LHCN-M2 (cell line): ENCODE data around the gene EZH2. TPM values are rescaled to one million over a fixed set of nuclear protein-coding genes. Genes with fewer than 3 reads are reported as not detected.
A peak's percentile ranks its signal among the peaks of the same experiment; 100 is the strongest.

Experiments
- DNase-seq: peaks from one replicate; pipeline ENCODE4 v3.0.0-alpha.2; 2012; ENCODE audit warnings: low read depth
- total RNA-seq: library from RNA; depleted of rRNA; stranded (reverse); fragments of >200 nt; gene quantifications from 2 replicates; pipeline ENCODE4 v1.2.3, GENCODE V29; 2014

EZH2 gene
- total RNA-seq, 1 experiment from 2014 or later: 52.9 TPM

DNA sequence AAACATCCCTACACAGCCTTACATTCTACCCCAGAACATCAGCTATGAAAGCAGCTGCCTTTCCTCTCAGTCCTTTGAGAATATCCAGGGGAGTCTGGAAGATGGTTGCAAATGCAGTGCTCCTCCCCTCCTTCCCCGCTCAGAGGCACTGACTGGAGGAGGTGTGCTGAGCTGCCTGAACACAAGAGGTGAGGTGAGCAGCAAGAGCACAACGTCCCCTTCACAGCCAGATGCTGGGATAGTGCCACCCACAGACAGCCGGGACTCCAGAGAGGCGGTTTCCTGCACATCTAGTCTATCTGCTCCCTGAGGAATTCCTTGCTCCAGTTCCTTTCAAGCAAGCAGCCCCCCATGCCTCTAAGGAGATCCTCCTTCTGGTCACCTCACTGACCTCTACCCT lies 74.2 kb downstream of the EZH2 start:
- DNase-seq: no peak

DNA sequence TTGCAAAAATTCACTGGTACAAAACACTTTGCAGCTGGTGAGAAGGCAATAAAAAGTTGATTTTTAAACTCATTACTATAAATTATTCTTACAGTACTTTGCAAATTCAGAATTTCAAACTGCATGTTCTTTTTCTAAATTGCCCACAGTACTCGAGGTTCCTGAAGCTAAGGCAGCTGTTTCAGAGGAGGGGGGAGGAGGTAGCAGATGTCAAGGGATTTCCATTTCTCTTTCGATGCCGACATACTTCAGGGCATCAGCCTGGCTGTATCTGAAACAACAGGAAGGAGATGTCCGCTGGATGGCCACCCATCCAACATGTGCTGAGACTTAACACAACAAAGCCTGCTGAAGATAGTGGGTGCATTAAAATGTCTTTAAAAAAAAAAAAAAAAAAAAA lies 76.7 kb downstream of the EZH2 start:
- peak; percentile 64 for DNase-seq

DNA sequence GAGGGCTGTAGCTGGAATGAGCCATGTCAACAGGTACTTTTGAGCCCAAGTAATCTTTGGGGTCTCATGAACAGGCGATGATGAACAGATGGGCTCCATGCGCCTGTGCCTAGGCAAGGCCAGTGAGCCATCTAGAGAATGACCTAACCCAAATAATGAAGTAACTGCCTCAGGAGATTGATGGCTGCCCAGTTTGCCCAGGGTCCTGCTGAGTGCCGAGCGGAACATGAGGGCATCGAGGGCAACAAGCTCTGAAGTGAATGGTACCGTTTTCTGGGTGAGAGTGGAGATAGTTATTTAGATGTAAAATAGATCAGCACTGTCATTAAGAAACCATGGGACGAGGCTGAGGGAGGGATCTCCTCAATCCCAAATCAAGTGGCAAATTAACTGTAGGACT lies 77.9 kb downstream of the EZH2 start:
- no peak for DNase-seq

DNA sequence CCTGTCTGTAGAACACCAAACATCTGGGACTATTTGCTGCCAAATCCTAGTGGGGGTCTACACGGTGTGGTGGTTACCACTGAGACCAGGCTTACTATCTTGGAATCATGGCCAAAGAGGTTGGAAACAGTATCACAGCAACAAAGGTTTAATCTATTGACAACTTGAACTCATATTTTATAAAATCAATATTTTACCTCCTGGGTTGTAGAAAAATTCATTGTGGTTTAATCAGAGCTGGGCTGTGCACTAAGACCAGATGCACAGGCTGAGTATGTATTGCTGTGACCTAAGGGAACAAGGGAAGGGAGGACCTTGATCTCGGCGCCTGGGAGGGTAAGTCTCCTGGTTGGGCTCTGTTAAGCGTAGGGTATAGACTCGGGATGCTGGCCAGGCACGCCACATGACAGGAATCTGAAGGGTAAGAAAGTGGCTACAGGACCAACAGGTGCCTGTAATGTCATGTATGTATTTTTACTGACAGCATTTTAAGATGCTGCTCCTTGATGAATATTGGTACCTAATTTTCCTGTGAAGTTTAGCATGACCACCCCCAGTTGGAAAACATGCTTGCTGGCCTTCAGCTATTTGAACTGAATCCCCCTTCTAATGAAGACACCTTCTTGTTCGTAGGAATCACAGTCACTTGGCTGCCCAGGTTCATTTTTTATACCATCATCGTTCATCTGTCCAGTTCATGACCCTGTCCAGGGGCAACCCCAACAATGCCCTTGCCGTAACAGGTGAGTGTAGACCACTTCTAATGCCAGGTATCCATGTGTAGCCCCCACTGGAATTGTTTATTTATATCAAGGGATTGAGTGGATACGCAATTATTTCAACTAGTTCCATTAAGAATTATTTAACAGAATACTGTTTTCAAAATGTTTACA lies 79.5 kb downstream of the EZH2 start:
- no peak for DNase-seq

DNA sequence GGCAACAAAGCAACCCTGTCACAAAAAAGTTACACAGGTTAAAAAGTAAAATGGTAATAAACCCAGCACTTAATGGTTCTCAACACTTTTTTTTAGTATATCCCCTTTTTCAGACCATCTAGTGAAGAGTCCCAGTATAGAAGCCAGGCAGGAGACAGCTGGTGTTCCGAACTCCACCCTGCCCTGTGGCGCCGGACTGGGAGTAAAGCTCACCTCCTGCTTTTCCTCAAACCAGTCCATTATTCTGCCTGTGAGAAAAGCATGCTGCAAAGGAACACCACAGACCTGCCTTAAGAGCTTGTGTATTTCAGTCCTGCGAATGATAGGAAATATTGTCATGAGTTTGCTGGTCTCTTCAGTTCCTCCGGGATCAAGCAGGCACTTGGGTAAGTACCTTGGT lies 81.0 kb downstream of the EZH2 start:
- no peak for DNase-seq

GRCh38 chr7:148802101-148802493 lies 82.0 kb downstream of the EZH2 start:
- DNase-seq: no peak

- DNase-seq: no peak
Measured at GRCh38 chr7:148800677-148801076, 83.4 kb downstream of the EZH2 start.

- no peak for DNase-seq
Measured at GRCh38 chr7:148799893-148800555, 84.1 kb downstream of the EZH2 start.

DNA sequence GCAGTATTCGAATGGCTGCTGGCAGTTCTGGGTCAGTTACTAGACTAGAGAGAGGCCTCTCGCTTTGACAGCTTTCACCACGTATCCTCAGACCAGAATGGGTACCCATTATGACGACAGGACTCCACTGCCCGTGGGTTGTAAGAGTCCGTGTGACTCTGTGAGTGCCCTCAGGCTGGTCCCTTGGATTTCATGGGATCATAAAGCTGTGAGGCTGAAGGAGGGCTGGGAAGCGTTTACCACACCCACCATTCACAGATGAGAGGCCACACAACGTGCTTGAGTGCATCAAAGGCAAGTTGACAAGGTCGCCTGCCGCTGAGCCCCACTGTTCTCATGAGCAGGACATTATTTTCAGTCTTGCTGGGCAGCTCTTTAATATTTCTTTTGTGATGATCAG lies 87.2 kb downstream of the EZH2 start:
- DNase-seq: no peak

- no peak for DNase-seq
Measured at GRCh38 chr7:148794476-148794875, 89.6 kb downstream of the EZH2 start.

DNA sequence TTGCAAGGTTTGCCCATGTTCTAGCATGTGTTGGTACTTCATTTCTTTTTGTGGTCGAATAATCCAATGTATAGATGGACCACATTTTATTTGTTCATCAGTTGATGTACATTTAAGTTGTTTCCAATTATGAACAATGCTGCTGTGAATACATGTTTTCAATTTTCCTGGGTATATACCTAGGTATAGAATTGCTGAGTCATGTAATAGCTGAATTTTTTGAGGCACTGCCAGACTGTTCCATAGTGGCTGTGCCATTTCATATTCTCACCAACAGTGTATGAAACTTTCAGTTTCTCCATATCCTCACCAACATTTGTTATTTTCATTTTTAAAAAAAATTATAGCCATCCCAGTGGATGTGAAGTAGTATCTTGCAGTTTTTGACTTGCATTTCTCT lies 90.5 kb downstream of the EZH2 start:
- DNase-seq: no peak

DNA sequence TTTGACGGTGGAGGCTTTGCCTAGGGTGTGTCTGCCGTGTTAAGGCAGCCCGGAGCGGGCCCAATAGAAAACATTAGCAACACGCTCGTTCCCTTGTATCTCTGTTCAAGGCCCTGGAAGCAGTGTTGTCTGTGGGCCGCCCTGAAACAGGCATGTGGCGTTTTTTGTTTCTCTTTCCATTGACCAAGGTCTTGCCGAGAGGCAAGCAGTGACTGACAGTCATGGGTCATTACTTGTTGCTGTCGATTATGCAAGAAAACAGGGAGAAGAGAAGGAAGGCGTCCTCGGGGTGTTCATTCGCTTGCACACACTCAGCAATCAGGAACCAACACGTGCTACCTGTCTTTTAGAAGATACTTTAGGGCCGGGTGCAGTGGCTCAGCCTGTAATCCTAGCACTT lies 92.5 kb downstream of the EZH2 start:
- DNase-seq: no peak

- no peak for DNase-seq
Measured at GRCh38 chr7:148790850-148791249, 93.2 kb downstream of the EZH2 start.

- DNase-seq: no peak
Measured at GRCh38 chr7:148790131-148790726, 93.9 kb downstream of the EZH2 start.

GRCh38 chr7:148789220-148789619 lies 94.9 kb downstream of the EZH2 start:
- DNase-seq: no peak

GRCh38 chr7:148787571-148788295 lies 96.4 kb downstream of the EZH2 start:
- DNase-seq: no peak

GRCh38 chr7:148783801-148784527 lies 100.1 kb downstream of the EZH2 start:
- DNase-seq: no peak

GRCh38 chr7:148782757-148783456 lies 101.2 kb downstream of the EZH2 start:
- DNase-seq: no peak

GRCh38 chr7:148774471-148774870 lies 109.6 kb downstream of the EZH2 start:
- DNase-seq: no peak

- no peak for DNase-seq
Measured at GRCh38 chr7:148773334-148773733, 110.8 kb downstream of the EZH2 start.
